ENCODE results near the gene RMND1.
"Not testable (repeated sequence)": the region's sequence is repeated elsewhere in the genome, so short reads cannot be mapped to it uniquely, and the experiment has no call there.

RMND1 gene

GRCh38 chr6:151452750-151453427 is 963 bp upstream of the RMND1 start:
- DNase-seq (ENCODE audit: low read depth in 2 of 2): no peak

DNA sequence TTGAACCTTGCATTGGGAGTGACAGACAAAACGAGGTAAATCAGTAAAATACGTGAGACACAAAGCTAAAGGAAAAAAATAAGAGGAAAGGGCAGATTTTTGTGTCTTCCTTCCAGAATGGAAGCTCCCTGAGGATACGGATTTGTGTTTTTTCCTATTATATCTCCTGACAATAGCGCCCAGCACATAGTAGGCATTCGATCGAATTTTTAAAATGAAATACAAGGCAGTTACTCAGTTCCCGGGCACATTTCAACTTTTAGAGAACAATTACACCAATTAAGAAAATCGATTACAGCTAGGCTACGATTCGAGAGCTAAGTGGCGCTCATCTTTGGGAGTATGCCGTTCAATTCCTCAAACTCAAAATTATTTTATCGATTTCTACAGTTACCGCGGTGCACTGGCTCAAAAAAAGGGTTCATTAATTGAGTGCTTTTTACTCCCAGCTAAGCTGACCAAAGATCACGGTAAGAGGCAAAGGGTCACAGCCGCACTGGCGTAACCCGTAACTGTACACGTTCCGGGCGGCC is 443 bp downstream of the RMND1 start:
- no peak for DNase-seq (ENCODE audit: low read depth in 2 of 2)

GRCh38 chr6:151450928-151451327 is 998 bp downstream of the RMND1 start:
- not testable (repeated sequence) for DNase-seq (ENCODE audit: low read depth in 2 of 2)

- no peak for DNase-seq (ENCODE audit: low read depth in 2 of 2)
Measured at GRCh38 chr6:151448623-151449022, 3.3 kb downstream of the RMND1 start.

DNA sequence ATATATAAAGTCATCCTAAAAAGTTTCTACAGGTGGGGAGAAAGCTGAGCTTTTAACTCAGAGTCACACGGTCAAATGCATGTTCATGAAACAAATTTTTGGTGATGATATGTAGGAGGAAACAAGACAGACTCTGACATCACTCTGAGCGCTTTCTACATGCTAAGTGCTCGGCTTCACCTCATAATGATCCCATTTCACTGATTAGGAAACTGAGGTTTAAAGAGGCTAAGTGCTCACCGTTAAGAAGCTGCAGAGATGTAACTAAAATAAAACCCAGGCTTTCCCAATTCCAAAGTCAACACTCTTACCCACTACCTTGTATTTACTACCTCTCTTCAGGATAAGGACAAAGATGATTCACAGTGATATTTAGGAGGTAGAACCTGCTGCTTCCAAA is 4.7 kb downstream of the RMND1 start:
- no peak for DNase-seq (ENCODE audit: low read depth in 2 of 2)

DNA sequence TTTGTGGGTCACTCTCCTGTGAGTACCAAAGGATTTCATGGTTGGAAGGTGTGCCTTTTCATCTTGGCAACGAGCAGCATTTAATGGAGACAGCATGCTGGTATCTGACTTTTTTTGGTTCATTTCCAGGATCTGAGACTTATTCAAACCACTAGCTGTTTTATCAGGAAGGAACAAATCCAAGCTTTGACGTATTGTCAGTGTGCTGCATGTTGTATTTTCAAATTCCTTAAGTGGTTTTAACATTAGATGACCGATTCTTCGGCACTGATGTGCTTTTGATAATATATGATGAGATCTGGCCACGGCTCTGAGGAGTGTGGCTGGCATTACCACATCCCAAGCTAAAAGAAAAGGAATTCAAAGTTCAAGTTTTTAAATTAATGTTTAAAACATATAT is 6.4 kb downstream of the RMND1 start:
- no peak for DNase-seq (ENCODE audit: low read depth in 2 of 2)

- DNase-seq (ENCODE audit: low read depth in 2 of 2): no peak
Measured at GRCh38 chr6:151443911-151444621, 7.9 kb downstream of the RMND1 start.

DNA sequence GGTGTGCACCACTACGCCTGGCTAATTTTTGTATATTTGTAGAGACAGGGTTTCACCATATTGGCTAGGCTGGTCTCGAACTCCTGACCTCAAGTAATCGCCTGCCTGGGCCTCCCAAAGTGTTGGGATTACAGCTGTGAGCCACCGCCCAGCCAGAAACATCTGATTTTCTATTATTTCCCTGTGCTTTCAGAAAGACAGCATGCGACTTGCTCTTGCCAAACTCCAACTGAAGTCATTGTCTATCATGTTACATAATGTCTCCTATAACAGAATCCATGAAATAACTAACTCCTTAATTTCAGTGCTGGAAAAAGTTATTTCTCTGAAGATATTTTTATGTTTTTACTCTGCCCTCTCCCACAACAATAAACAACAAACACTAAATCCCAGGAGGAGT is 8.5 kb downstream of the RMND1 start:
- DNase-seq (ENCODE audit: low read depth in 2 of 2): no peak

GRCh38 chr6:151442371-151442770 is 9.6 kb downstream of the RMND1 start:
- no peak for DNase-seq (ENCODE audit: low read depth in 2 of 2)

- no peak for DNase-seq (ENCODE audit: low read depth in 2 of 2)
Measured at GRCh38 chr6:151441390-151442166, 10.3 kb downstream of the RMND1 start.

- no peak for DNase-seq (ENCODE audit: low read depth in 2 of 2)
Measured at GRCh38 chr6:151440930-151441329, 11.0 kb downstream of the RMND1 start.

DNA sequence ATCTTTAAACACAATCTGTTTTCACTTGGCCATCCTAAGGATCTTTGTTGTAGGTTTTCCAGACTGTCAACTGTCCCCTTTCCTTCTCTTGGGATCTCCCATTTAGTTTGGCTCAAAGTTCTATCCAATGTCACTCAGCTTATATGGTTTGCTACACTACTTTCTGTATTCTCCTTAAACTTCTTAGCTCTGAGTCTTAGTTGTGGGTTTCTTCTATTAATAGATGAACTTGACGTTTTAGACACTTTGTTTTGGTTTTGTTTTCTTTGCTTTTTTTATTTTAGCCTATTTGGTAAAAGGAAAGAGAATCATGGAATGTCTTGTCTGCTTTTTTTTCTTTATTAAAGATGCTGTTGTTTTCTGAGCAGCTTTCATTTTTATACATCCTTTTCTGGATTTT is 11.4 kb downstream of the RMND1 start:
- no peak for DNase-seq (ENCODE audit: low read depth in 2 of 2)

GRCh38 chr6:151437401-151437800 is 14.5 kb downstream of the RMND1 start:
- no peak for DNase-seq (ENCODE audit: low read depth in 2 of 2)

GRCh38 chr6:151436802-151437201 is 15.1 kb downstream of the RMND1 start:
- no peak for DNase-seq (ENCODE audit: low read depth in 2 of 2)

DNA sequence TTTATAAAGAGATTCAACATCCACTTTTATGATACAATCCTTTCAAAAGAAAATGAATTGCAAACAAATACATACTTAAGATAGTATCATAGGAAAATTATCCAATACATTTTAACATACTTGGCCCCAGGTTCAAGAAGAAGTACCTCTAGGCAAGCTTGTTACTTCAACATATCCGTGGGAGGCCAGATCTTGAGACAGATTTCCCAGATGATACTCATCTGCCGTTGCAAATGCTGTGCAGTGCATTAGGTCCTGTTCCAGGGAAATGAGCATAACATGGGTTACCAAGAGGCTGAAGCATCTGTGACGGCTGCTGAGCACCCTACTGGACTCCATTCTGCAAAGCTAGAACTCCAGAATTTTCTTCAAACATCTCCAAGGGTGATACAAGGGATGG is 15.6 kb downstream of the RMND1 start:
- DNase-seq (ENCODE audit: low read depth in 2 of 2): no peak

DNA sequence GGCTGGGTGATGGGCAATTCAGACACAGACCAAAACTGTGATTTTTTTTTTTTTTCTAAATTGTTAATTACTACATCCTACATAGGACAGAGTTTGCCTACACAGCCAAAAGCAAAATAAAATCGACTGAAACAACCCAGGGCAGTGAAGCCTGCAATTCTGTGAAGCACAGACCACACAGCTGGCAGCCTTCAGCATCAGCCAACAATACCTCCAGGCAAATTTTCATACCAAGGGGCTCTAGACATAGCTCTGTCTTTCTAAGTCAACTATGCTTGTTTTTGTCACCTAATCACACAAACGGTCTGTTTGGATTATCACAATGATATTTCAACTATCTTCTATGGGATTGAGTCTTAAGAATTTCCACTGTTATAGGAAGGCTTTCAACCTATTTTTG is 17.6 kb downstream of the RMND1 start:
- no peak for DNase-seq (ENCODE audit: low read depth in 2 of 2)

DNA sequence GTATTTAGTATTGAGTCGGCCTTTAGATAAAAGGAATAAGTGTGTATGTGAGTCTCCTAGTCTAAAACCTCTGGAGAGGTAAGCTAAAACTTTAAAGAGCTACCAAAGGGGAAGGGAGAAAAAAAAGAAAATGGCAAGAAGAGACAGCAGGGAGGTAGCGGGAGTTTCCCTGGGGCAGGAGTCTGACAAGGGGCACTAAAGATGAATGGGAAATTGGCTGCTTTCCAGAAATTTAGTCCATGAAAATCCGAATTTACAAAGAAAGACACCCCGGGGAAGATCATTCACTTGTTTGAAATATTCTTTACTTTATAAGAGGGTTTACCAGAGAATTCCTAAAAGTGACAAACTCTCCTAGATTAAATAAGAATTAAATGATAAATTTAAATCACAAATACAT is 19.3 kb downstream of the RMND1 start:
- no peak for DNase-seq (ENCODE audit: low read depth in 2 of 2)

GRCh38 chr6:151431337-151431736 is 20.6 kb downstream of the RMND1 start:
- DNase-seq (ENCODE audit: low read depth in 2 of 2): no peak

DNA sequence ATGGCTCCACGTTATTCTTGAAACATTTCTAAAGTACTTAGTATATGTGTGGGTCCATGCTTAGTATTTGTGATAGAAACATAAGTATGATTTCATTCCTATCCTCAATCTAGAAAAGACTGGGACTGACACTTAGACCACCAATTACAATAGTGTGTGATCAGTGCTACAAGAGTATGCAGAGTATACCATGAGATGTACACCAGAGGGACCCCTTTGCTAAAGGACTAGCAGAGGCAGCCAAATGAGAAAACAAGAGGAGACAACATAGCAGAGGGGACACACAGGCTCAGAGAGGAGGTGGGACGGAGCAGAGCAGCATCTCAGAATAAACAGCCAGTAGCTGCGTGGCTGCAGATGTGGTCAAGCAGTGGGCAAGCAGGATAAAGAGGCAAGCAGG is 21.0 kb downstream of the RMND1 start:
- no peak for DNase-seq (ENCODE audit: low read depth in 2 of 2)

GRCh38 chr6:151428093-151428735 is 23.7 kb downstream of the RMND1 start:
- no peak for DNase-seq (ENCODE audit: low read depth in 2 of 2)

DNA sequence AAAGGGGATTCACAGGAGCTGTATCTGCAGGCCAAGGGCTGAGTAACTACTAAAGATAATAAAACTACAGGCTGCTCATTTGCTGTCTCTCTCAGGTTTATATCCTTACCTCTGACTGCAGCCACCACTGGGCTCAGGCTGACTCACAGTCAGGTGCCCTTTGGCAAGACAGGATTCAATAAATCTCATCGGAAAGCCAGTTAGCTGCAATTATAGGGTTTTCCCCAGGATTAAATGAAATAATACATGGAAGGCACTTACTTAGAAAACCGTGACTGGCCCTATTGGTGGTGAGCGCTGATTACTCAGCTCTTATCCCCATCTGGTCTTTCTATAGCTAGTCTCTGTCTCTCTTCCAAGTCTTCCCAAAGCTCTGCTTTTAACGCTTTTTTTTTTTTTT is 26.4 kb downstream of the RMND1 start:
- DNase-seq (ENCODE audit: low read depth in 2 of 2): no peak

GRCh38 chr6:151422981-151423380 is 28.9 kb downstream of the RMND1 start:
- DNase-seq (ENCODE audit: low read depth in 2 of 2): no peak
